ENCODE results near the gene PDXK. TPM values are rescaled to one million over a fixed set of nuclear protein-coding genes. Genes with fewer than 3 reads are reported as not detected.
A peak's percentile ranks its signal among the peaks of the same experiment; 100 is the strongest.
"Not testable (repeated sequence)": the region's sequence is repeated elsewhere in the genome, so short reads cannot be mapped to it uniquely, and the experiment has no call there.

The PDXK gene
- polyA plus RNA-seq, 1 donor (not counting 4 experiments of a cell fraction or from before 2014, with no cell fraction given), result 144 TPM

- Histone ChIP-seq H3K4me1 (ENCODE audit: control insufficient read depth, extremely low read depth, insufficient read depth, low read length) (peaks cover 7% of the 10 kb centered on the region), H3K36me3 (ENCODE audit: control insufficient read depth in 2 of 2, extremely low read depth in 1 of 2, insufficient read depth in 2 of 2, low read length in 2 of 2) (peaks cover 28 to 30% of the 10 kb centered on the region in 2 experiments), H3K4me3 (ENCODE audit: control insufficient read depth in 2 of 3, extremely low read depth in 1 of 3, insufficient read depth in 2 of 3, low read depth in 1 of 3, low read length in 3 of 3) (no peak overlapping the region), H3K9me3 (ENCODE audit: control insufficient read depth, low read depth, low read length) (no peaks in the 10 kb centered on the region), H4K20me1 (ENCODE audit: control insufficient read depth, extremely low read depth, insufficient read depth, low read length) (peaks cover 4% of the 10 kb centered on the region), H3K9ac (ENCODE audit: control insufficient read depth, extremely low read depth, insufficient read depth, low read length) (no peak overlapping the region), H2AFZ (ENCODE audit: control insufficient read depth, low read length) (no peak overlapping the region), H3K4me2 (ENCODE audit: control insufficient read depth, extremely low read depth, insufficient read depth, low read depth, low read length) (no peak overlapping the region), H3K27me3 (ENCODE audit: control insufficient read depth, extremely low read depth, insufficient read depth, low read length) (no peaks in the 10 kb centered on the region), H3K9me1 (ENCODE audit: control insufficient read depth, extremely low read depth, insufficient read depth, low read length) (no peaks in the 10 kb centered on the region), H3K79me2 (ENCODE audit: control insufficient read depth, insufficient read depth, low read length) (peaks cover 5% of the 10 kb centered on the region), H3K27ac (ENCODE audit: control insufficient read depth, insufficient read depth, low read length) (no peak overlapping the region)
- dilution Hi-C loops (cut with MboI; ENCODE audit: extremely low pct_ligation_motif_present, low sequenced_read_pairs), result no loop called here
- TF ChIP-seq EZH2 (IDR thresholded peaks at IDR 0.05; ENCODE audit: low read length), result no peak
- no peak for TF ChIP-seq CTCF (optimal IDR thresholded peaks at IDR 0.05 in 1 of 3, IDR thresholded peaks at IDR 0.05 in 1 of 3, conservative IDR thresholded peaks at IDR 0.05 in 1 of 3; ENCODE audit: extremely low read depth in 1 of 3, insufficient read depth in 2 of 3, low read length in 3 of 3)
- FAIRE-seq (no peak), DNase-seq (ENCODE audit: low read depth, low spot score) (no peak)
Measured at GRCh38 chr21:43679951-43680350, 39.0 kb upstream of the PDXK start.

GRCh38 chr21:43680421-43680820 lies 38.5 kb upstream of the PDXK start:
- H3K9ac ChIP-seq (ENCODE audit: control insufficient read depth, extremely low read depth, insufficient read depth, low read length); H2AFZ ChIP-seq (ENCODE audit: control insufficient read depth, low read length); DNase-seq (ENCODE audit: low read depth, low spot score); H3K27ac ChIP-seq (ENCODE audit: control insufficient read depth, insufficient read depth, low read length); H3K9me1 ChIP-seq (ENCODE audit: control insufficient read depth, extremely low read depth, insufficient read depth, low read length); H3K4me3 ChIP-seq (ENCODE audit: control insufficient read depth in 2 of 3, extremely low read depth in 1 of 3, insufficient read depth in 2 of 3, low read depth in 1 of 3, low read length in 3 of 3); dilution Hi-C loops (cut with MboI; ENCODE audit: extremely low pct_ligation_motif_present, low sequenced_read_pairs); H3K4me1 ChIP-seq (ENCODE audit: control insufficient read depth, extremely low read depth, insufficient read depth, low read length); FAIRE-seq; H3K9me3 ChIP-seq (ENCODE audit: control insufficient read depth, low read depth, low read length); H3K79me2 ChIP-seq (ENCODE audit: control insufficient read depth, insufficient read depth, low read length); H3K27me3 ChIP-seq (ENCODE audit: control insufficient read depth, extremely low read depth, insufficient read depth, low read length); H4K20me1 ChIP-seq (ENCODE audit: control insufficient read depth, extremely low read depth, insufficient read depth, low read length); H3K4me2 ChIP-seq (ENCODE audit: control insufficient read depth, extremely low read depth, insufficient read depth, low read depth, low read length): not testable (repeated sequence)
- H3K36me3 ChIP-seq (ENCODE audit: control insufficient read depth in 2 of 2, extremely low read depth in 1 of 2, insufficient read depth in 2 of 2, low read length in 2 of 2), result peaks cover 29 to 31% of the 10 kb centered on the region in 2 experiments

GRCh38 chr21:43681650-43682049 lies 37.3 kb upstream of the PDXK start:
- no peak for DNase-seq (ENCODE audit: low read depth, low spot score)
- H3K9ac ChIP-seq (ENCODE audit: control insufficient read depth, extremely low read depth, insufficient read depth, low read length), result no peak overlapping the region
- peaks cover 26 to 37% of the 10 kb centered on the region in 2 experiments for H3K36me3 ChIP-seq (ENCODE audit: control insufficient read depth in 2 of 2, extremely low read depth in 1 of 2, insufficient read depth in 2 of 2, low read length in 2 of 2)

More at GRCh38 chr21:43681650-43682049, 37.3 kb upstream of the PDXK start:
- Histone ChIP-seq H3K4me3 (ENCODE audit: control insufficient read depth in 2 of 3, extremely low read depth in 1 of 3, insufficient read depth in 2 of 3, low read depth in 1 of 3, low read length in 3 of 3) (no peak overlapping the region), H3K27ac (ENCODE audit: control insufficient read depth, insufficient read depth, low read length) (peak overlapping the region; percentile 60), H3K4me2 (ENCODE audit: control insufficient read depth, extremely low read depth, insufficient read depth, low read depth, low read length) (no peak overlapping the region), H3K27me3 (ENCODE audit: control insufficient read depth, extremely low read depth, insufficient read depth, low read length) (no peaks in the 10 kb centered on the region), H3K9me3 (ENCODE audit: control insufficient read depth, low read depth, low read length) (no peaks in the 10 kb centered on the region), H2AFZ (ENCODE audit: control insufficient read depth, low read length) (no peak overlapping the region), H3K79me2 (ENCODE audit: control insufficient read depth, insufficient read depth, low read length) (peaks cover 5% of the 10 kb centered on the region), H4K20me1 (ENCODE audit: control insufficient read depth, extremely low read depth, insufficient read depth, low read length) (peaks cover 4% of the 10 kb centered on the region), H3K4me1 (ENCODE audit: control insufficient read depth, extremely low read depth, insufficient read depth, low read length) (peaks cover 7% of the 10 kb centered on the region), H3K9me1 (ENCODE audit: control insufficient read depth, extremely low read depth, insufficient read depth, low read length) (no peaks in the 10 kb centered on the region)
- TF ChIP-seq EZH2 (IDR thresholded peaks at IDR 0.05; ENCODE audit: low read length), result no peak
- dilution Hi-C loops (cut with MboI; ENCODE audit: extremely low pct_ligation_motif_present, low sequenced_read_pairs), result no loop called here
- FAIRE-seq, result no peak
